NCI-H526 treated with DMSO at 0.1 percent for 48 hours (cell line): ENCODE measurements around the gene SAP30.
A peak's percentile ranks its signal among the peaks of the same experiment; 100 is the strongest.

Experiments used
- DNase-seq: peaks from one replicate; lab custom pipeline; 2025; lab: John Stamatoyannopoulos, UW

SAP30 gene

GRCh38 chr4:173415092-173415491, 44.3 kb downstream of the SAP30 start:
- no peak for DNase-seq

GRCh38 chr4:173415885-173416653, 45.3 kb downstream of the SAP30 start:
- DNase-seq: peak; percentile 10

GRCh38 chr4:173417833-173418232, 47.1 kb downstream of the SAP30 start:
- no peak for DNase-seq

- DNase-seq: no peak
Observed at GRCh38 chr4:173418639-173419038, 47.9 kb downstream of the SAP30 start.

- peak; percentile 41 for DNase-seq
Observed at GRCh38 chr4:173420324-173420752, 49.6 kb downstream of the SAP30 start.

GRCh38 chr4:173420801-173421200, 50.0 kb downstream of the SAP30 start:
- DNase-seq: no peak

- no peak for DNase-seq
Observed at GRCh38 chr4:173424899-173425805, 54.4 kb downstream of the SAP30 start.

GRCh38 chr4:173426064-173426463, 55.3 kb downstream of the SAP30 start:
- no peak for DNase-seq
